Omental fat pad (tissue), 4 donors: ENCODE results near the gene PWWP2B. TPM values are rescaled to one million over a fixed set of nuclear protein-coding genes. Genes with fewer than 3 reads are reported as not detected.
"Not testable (repeated sequence)": the region's sequence is repeated elsewhere in the genome, so short reads cannot be mapped to it uniquely, and the experiment has no call there.

Source experiments
- ATAC-seq: fragments of 150-250 bp; one replicate; pipeline ENCODE4 v1.9.1; 2016; ENCODE audit warnings: mild to moderate bottlenecking, moderate library complexity; ENCODE audit not compliant: low FRiP score
- DNase-seq: peaks from one replicate; pipeline ENCODE4 v3.0.0-alpha.2; 2019; ENCODE audit warnings: low spot score
- total RNA-seq, 4 donors: library from RNA; depleted of rRNA; stranded (reverse); fragments of >200 nt; gene quantifications; one replicate each; pipeline ENCODE4 v1.1.0, GENCODE V29; 2016
- TF ChIP-seq, protein P1 (sequence below), 3 donors: fragments of 450-650 bp; IDR thresholded peaks; one replicate each; pipeline ENCODE4 v1.5.1; 2016 to 2017; ENCODE audit warnings: antibody characterized with exemption in 3 of 3, mild to moderate bottlenecking in 3 of 3, moderate library complexity in 2 of 3

Gene PWWP2B
- total RNA-seq, 4 donors from 2014 or later, result 6.0 to 24.4 (median 12.2) TPM

- DNase-seq (no peak), ATAC-seq (no peak)
- TF ChIP-seq, protein P1, sequence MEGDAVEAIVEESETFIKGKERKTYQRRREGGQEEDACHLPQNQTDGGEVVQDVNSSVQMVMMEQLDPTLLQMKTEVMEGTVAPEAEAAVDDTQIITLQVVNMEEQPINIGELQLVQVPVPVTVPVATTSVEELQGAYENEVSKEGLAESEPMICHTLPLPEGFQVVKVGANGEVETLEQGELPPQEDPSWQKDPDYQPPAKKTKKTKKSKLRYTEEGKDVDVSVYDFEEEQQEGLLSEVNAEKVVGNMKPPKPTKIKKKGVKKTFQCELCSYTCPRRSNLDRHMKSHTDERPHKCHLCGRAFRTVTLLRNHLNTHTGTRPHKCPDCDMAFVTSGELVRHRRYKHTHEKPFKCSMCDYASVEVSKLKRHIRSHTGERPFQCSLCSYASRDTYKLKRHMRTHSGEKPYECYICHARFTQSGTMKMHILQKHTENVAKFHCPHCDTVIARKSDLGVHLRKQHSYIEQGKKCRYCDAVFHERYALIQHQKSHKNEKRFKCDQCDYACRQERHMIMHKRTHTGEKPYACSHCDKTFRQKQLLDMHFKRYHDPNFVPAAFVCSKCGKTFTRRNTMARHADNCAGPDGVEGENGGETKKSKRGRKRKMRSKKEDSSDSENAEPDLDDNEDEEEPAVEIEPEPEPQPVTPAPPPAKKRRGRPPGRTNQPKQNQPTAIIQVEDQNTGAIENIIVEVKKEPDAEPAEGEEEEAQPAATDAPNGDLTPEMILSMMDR (IDR thresholded peaks at IDR 0.05), result no peak
These were observed 22.4 kb upstream of the PWWP2B start for GRCh38 chr10:132374612-132375011.

GRCh38 chr10:132375116-132375794 is 21.7 kb upstream of the PWWP2B start:
- no peak for ATAC-seq
- no peak for DNase-seq
- TF ChIP-seq, protein P1 (IDR thresholded peaks at IDR 0.05), result no peak

DNA sequence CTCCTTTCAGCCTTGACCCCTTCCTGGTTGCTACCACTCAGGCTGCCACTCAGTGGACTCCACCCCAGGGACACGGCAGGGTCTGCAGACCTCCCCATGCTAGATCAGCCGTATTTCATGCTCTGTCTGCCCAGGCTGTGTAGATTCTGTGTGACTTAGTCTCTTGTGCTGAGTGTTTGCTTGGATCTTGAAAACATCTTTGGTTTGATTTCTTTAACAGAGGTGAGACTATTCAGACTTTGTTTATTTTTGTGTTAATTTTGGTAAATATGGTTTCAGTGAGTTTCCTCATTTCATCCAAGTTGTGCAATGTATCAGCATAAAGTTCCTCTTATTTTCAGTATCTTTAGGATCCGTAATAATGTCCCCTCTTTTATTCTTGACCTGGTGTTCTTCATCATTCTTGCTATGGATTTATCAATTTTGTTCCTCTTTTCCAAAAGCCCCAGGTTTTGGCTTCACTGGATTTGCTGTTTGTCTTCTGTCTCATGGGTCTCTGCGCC is 21.2 kb upstream of the PWWP2B start:
- TF ChIP-seq, protein P1 (IDR thresholded peaks at IDR 0.05), result no peak
- ATAC-seq (no peak), DNase-seq (no peak)

- DNase-seq, result no peak
- ATAC-seq, result no peak
- TF ChIP-seq, protein P1 (IDR thresholded peaks at IDR 0.05), result no peak
These were observed 20.6 kb upstream of the PWWP2B start for GRCh38 chr10:132376394-132376851.

DNA sequence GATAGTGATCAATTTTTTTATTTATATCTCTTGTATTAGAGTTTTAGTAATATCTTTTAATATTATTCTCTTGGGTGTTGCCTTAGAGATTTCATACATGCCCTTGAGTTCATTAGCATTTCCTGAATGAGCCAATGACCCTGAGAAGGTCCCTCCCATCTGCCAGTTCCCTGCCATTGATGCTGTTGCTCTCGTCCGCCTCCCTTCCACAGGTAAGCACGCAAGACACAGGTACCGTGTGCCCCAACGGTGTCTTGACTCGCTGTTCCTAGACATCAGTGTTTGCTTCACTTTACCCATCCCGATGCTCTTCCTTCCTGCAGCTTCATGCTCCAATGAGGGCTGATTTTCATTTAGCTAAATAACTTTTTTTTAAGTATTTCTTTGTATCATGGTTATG is 19.7 kb upstream of the PWWP2B start:
- TF ChIP-seq, protein P1 (IDR thresholded peaks at IDR 0.05), result no peak
- ATAC-seq, result no peak
- DNase-seq, result no peak

DNA sequence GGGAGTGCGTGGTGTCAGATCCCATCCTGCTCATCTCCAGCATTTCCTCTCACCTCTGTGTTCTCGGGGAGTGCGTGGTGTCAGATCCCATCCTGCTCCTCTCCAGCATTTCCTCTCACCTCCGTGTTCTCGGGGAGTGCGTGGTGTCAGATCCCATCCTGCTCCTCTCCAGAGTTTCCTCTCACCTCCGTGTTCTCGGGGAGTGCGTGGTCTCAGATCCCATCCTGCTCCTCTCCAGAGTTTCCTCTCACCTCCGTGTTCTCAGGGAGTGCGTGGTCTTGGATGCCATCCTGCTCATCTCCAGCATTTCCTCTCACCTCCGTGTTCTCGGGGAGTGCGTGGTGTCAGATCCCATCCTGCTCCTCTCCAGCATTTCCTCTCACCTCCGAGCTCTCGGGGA is 18.0 kb upstream of the PWWP2B start:
- ATAC-seq, DNase-seq: not testable (repeated sequence)

DNA sequence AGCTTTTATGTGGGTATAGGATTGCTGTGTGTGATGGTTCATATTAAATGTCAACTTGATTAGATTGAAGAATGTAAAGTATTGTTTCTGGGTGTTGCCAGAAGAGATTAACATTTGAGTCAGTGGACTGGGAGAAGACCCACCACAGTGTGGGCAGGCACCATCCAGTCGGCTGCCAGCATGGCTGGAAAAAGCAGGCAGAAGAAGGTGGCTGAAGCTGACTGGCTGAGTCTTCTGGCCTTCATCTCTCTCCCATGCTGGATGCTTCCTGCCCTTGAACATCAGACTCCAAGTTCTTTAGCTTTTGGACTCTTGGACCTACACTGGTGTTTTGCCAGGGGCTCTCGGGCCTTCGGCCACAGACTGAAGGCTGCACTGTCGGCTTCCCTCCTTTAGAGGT is 16.0 kb upstream of the PWWP2B start:
- DNase-seq, ATAC-seq: not testable (repeated sequence)

DNA sequence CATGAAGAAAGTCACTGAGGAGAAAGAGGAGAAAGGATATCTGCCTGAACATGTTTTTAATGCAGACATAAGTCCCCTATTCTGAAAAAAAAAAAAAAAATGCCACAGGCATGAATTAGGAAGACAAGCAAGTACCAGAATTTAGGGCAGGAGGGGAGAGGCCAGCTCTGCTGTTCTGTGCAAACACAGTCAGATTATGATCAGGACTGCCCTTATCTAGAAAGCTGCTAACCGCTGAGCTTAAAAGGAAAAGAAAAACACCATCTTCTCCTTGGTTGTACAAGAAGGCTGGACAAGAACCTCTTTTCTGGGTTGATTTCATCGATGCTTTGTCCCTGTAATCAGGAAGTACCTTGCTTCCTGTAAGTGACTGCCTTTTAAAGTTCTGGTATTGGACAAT is 15.3 kb upstream of the PWWP2B start:
- DNase-seq, result no peak
- ATAC-seq, result no peak
- TF ChIP-seq, protein P1 (IDR thresholded peaks at IDR 0.05), result no peak
